K562 (cell line): Measurements from ENCODE around the gene USP19. TPM values are rescaled to one million over a fixed set of nuclear protein-coding genes. Genes with fewer than 3 reads are reported as not detected.

Experiments
- CREB3 ChIP-seq: fragments of 450-650 bp; conservative IDR thresholded peaks from 2 replicates; pipeline ENCODE4 v1.6.1; 2016; ENCODE audit warnings: missing genetic modification characterization, low read depth, mild to moderate bottlenecking, missing compliant biosample characterization, moderate library complexity
- CREM ChIP-seq: IDR thresholded peaks from 2 replicates; pipeline ENCODE4 v1.6.1; 2014; ENCODE audit warnings: antibody characterized with exemption, low read depth
- DACH1 ChIP-seq: fragments of 450-650 bp; IDR thresholded peaks from 2 replicates; pipeline ENCODE4 v1.6.1; 2018; ENCODE audit not compliant: partially characterized antibody
- EGR1 ChIP-seq: fragments of 450-650 bp; conservative IDR thresholded peaks from 2 replicates; pipeline ENCODE4 v1.6.1; 2017; ENCODE audit warnings: mild to moderate bottlenecking
- FOXK1 ChIP-seq: sonication (generic); formaldehyde crosslinking; IDR thresholded peaks from 2 replicates; pipeline ENCODE4 v1.8.0; 2022; ENCODE audit warnings: missing genetic modification reagents, mild to moderate bottlenecking, borderline replicate concordance
- HDAC1 ChIP-seq, 2 experiments: fragments of 450-650 bp; IDR thresholded peaks; 2 replicates each; pipeline ENCODE4 v1.6.1; 2016 to 2017; ENCODE audit warnings: inconsistent platforms in 1 of 2, mild to moderate bottlenecking in 1 of 2, moderate library complexity in 1 of 2
- KAT7 ChIP-seq: sonication (generic); formaldehyde crosslinking; IDR thresholded peaks from 2 replicates; pipeline ENCODE4 v1.8.0; 2022; ENCODE audit warnings: missing genetic modification reagents, mild to moderate bottlenecking, borderline replicate concordance
- NR2C2 ChIP-seq, 2 experiments: fragments of 200-800 bp in 1 of 2; sonication (Bioruptor generic) in 1 of 2; sonication (generic) in 1 of 2; formaldehyde crosslinking in 1 of 2; IDR thresholded peaks; 2 replicates each; pipeline versions ENCODE4 v1.6.1 to v1.8.0; 2016 to 2022; ENCODE audit warnings: mild to moderate bottlenecking in 1 of 2, missing compliant biosample characterization in 1 of 2, missing genetic modification characterization in 1 of 2, missing genetic modification reagents in 1 of 2
- PRPF4 ChIP-seq: fragments of 200-400 bp; formaldehyde crosslinking; IDR thresholded peaks from one replicate; pipeline ENCODE4 v1.6.1; 2017; ENCODE audit warnings: low read length, low read depth, mild to moderate bottlenecking; ENCODE audit not compliant: insufficient read depth, poor library complexity, severe bottlenecking
- STAG1 ChIP-seq: sonication (generic); formaldehyde crosslinking; IDR thresholded peaks from 2 replicates; pipeline ENCODE4 v1.5.0; 2020; ENCODE audit warnings: missing genetic modification reagents, borderline replicate concordance
- U2AF1 ChIP-seq: fragments of 200-400 bp; formaldehyde crosslinking; optimal IDR thresholded peaks from 2 replicates; pipeline ENCODE3; 2017; ENCODE audit warnings: mild to moderate bottlenecking, low read depth, low read length, moderate library complexity
- ZNF175 ChIP-seq: fragments of 200-800 bp; sonication (Bioruptor generic); IDR thresholded peaks from 2 replicates; pipeline ENCODE4 v1.6.1; 2016; ENCODE audit warnings: low read depth, mild to moderate bottlenecking, missing genetic modification characterization, missing compliant biosample characterization
- ZNF253 ChIP-seq: fragments of 250-450 bp; sonication (Bioruptor Pico); conservative IDR thresholded peaks from 2 replicates; pipeline ENCODE4 v1.6.1; 2021; ENCODE audit warnings: mild to moderate bottlenecking
- ZNF395 ChIP-seq: fragments of 200-800 bp; sonication (Bioruptor generic); IDR thresholded peaks from 2 replicates; pipeline ENCODE4 v1.6.1; 2017; ENCODE audit warnings: missing genetic modification characterization, missing compliant biosample characterization
- polyA plus RNA-seq, 8 experiments: library from polyadenylated mRNA; depleted of rRNA in 4 of 8; stranded (reverse) in 5 of 8; unstranded in 3 of 8; fragments of >200 nt; fragmentation: Nextera tagmentation in 2 of 8; fragmentation: Illumina TruSeq in 1 of 8; extraction: Ambion mirVana in 2 of 8; extraction: Trizol in 1 of 8; gene quantifications; 2 replicates each; pipeline versions ENCODE4 v1.2.1 to v1.2.3, GENCODE V29; 2011 to 2014; ENCODE audit warnings: inconsistent platforms in 1 of 8, missing spikeins in 1 of 8
- total RNA-seq, 7 experiments: library from RNA; depleted of rRNA in 6 of 7; stranded (reverse); fragments of >200 nt in 6 of 7; fragmentation: Illumina TruSeq in 2 of 7; extraction: Trizol in 2 of 7; gene quantifications; 2 replicates each; pipeline versions ENCODE4 v1.2.1 to v1.2.3, GENCODE V29; 2011 to 2021; ENCODE audit warnings: low replicate concordance in 1 of 7
- TF ChIP-seq, protein P1 (sequence below), 2 experiments: fragments of 450-650 bp; conservative IDR thresholded peaks; 2 replicates each; pipeline ENCODE4 v1.6.1; 2017; ENCODE audit warnings: mild to moderate bottlenecking in 2 of 2, moderate library complexity in 2 of 2
- TF ChIP-seq, protein P2 (sequence below): fragments of 250-450 bp; sonication (Bioruptor Pico); IDR thresholded peaks from 2 replicates; pipeline ENCODE4 v1.4.0; 2020; ENCODE audit warnings: mild to moderate bottlenecking
- TF ChIP-seq, protein P3 (sequence below): fragments of 450-650 bp; IDR thresholded peaks from 2 replicates; pipeline ENCODE4 v1.6.1; 2017; ENCODE audit warnings: antibody characterized with exemption

USP19 gene
- total and polyA plus RNA-seq, 9 of the 15 experiments (the other 6 are each of a cell fraction or from before 2014, with no cell fraction given) = 0.24 to 65.9 (median 36.9) TPM

DNA sequence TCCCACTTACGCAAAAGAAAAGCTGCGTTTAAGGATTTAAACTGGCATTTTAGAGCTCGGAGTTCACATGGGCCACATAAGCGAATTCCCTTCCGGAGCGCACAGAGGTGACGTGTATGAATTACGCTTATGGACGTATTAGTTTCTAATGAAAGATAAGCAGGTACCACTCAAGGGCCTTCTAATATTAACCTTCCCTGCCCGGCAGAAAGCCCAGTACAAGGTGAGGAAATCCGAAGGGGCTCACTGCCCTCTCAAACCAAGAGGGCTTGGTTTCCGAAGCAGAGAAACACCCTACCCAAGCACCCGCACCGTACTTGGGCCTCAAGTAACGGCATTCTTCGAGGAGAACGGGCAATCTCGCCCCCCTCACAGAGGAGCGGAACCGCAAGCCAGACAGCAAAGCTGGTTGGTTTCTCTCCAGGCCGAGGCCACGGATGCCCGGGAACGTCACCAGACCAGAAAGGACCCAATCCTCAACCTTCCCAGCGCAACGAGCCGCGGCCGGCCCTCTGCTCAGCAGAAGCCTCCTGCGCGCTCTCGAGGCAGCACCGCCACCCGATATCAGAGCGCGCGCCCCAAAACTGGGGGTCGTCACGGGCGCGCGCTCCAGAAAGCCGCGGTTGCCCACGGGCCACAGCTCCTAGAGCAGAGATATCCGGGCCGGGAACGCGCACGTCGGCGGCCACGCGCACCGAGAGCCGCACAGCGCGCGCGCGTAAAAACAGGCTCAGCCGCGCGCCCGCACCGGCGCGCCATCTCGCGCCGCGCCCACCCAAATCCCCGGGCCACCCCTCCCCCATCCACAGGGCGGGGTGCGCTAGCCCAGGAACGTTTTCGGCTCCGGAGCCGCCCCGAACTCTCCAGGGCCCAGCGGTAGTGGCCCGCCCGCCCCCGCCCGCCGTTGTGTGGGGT, 27.4 kb downstream of the USP19 start (continued):
- TF ChIP-seq ZNF395 (CRISPR knock-in tag) = peak; percentile 77; the same call in 1 of the 2 replicates
- peak; percentile 69 for TF ChIP-seq PRPF4
- TF ChIP-seq U2AF1 = peak; percentile 46
- TF ChIP-seq KAT7 (CRISPR knock-in tag) = 0 out of 2 replicates have a peak, but pooled peaks have one; percentile 11
- TF ChIP-seq ZNF253 = no peak
- TF ChIP-seq CREB3 = peak; percentile 64; the same call in 1 of the 2 replicates
- TF ChIP-seq, protein P1, sequence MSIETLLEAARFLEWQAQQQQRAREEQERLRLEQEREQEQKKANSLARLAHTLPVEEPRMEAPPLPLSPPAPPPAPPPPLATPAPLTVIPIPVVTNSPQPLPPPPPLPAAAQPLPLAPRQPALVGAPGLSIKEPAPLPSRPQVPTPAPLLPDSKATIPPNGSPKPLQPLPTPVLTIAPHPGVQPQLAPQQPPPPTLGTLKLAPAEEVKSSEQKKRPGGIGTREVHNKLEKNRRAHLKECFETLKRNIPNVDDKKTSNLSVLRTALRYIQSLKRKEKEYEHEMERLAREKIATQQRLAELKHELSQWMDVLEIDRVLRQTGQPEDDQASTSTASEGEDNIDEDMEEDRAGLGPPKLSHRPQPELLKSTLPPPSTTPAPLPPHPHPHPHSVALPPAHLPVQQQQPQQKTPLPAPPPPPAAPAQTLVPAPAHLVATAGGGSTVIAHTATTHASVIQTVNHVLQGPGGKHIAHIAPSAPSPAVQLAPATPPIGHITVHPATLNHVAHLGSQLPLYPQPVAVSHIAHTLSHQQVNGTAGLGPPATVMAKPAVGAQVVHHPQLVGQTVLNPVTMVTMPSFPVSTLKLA (conservative IDR thresholded peaks at IDR 0.05) = no peak; a peak in 1 of 4 replicates
- TF ChIP-seq HDAC1 (IDR thresholded peaks at IDR 0.05) = 0 out of 4 replicates have a peak, but pooled peaks of 1 of the 2 experiments have one; percentile 14
- peak; percentile 68; the same call in 1 of the 2 replicates for TF ChIP-seq FOXK1
- TF ChIP-seq, protein P2, sequence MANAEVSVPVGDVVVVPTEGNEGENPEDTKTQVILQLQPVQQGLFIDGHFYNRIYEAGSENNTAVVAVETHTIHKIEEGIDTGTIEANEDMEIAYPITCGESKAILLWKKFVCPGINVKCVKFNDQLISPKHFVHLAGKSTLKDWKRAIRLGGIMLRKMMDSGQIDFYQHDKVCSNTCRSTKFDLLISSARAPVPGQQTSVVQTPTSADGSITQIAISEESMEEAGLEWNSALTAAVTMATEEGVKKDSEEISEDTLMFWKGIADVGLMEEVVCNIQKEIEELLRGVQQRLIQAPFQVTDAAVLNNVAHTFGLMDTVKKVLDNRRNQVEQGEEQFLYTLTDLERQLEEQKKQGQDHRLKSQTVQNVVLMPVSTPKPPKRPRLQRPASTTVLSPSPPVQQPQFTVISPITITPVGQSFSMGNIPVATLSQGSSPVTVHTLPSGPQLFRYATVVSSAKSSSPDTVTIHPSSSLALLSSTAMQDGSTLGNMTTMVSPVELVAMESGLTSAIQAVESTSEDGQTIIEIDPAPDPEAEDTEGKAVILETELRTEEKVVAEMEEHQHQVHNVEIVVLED (CRISPR knock-in tag) = peak; percentile 83
- no peak; the same call in 1 of the 2 replicates for TF ChIP-seq EGR1
- no peak for TF ChIP-seq NR2C2 (CRISPR knock-in tag; IDR thresholded peaks at IDR 0.05)
- peak; percentile 73 for TF ChIP-seq NR2C2 (tag; IDR thresholded peaks at IDR 0.05)
- TF ChIP-seq, protein P3, sequence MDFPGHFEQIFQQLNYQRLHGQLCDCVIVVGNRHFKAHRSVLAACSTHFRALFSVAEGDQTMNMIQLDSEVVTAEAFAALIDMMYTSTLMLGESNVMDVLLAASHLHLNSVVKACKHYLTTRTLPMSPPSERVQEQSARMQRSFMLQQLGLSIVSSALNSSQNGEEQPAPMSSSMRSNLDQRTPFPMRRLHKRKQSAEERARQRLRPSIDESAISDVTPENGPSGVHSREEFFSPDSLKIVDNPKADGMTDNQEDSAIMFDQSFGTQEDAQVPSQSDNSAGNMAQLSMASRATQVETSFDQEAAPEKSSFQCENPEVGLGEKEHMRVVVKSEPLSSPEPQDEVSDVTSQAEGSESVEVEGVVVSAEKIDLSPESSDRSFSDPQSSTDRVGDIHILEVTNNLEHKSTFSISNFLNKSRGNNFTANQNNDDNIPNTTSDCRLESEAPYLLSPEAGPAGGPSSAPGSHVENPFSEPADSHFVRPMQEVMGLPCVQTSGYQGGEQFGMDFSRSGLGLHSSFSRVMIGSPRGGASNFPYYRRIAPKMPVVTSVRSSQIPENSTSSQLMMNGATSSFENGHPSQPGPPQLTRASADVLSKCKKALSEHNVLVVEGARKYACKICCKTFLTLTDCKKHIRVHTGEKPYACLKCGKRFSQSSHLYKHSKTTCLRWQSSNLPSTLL = no peak
- TF ChIP-seq DACH1 = peak; percentile 87
- peak; percentile 74 for TF ChIP-seq CREM
- 0 out of 2 replicates have a peak, but pooled peaks have one; percentile 29 for TF ChIP-seq ZNF175
- 0 out of 2 replicates have a peak, but pooled peaks have one; percentile 4 for TF ChIP-seq STAG1 (CRISPR knock-in tag)
